ENCODE results near the gene PNPLA7. TPM values are rescaled to one million over a fixed set of nuclear protein-coding genes. Genes with fewer than 3 reads are reported as not detected.

Gene PNPLA7
- total RNA-seq, 4 donors from 2014 or later, result 10.1 to 23.6 (median 11.6) TPM

DNA sequence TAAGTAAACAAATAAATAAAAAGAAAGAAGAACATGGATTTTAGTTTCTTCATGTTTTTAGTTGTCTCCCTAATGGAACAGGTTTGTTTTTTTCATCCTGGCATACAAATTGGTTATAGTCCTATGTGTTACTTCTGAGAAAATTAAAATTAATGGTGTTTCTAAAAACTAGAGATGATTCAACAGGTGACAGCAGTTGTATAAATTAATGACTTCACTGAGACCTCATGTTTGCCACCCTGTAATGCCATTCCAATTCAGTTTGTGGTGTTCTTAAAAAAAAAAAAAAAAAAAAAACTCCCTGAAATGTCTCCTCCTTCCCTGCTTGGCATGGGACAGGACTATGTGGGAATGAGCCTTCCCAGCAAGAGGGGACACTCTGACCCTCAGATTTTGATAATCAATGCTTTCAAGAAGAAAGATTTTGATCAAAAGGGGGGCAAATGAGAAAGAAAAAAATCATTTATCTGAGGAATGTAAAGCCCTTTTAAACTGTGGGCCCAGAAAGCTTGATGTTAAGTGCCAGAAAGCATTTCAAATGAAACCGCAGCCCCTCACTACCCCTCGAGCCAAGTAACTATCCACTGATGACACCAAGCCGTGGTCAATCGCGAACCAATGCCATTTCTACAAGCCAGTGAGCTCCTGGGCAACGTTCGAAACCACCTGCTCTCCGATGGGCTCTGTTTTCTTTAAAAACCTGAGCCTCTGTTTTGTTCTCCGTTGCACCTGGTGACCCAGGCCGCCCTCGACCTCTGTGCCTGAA is 128.2 kb downstream of the PNPLA7 start:
- peaks cover 7 to 18% of the 10 kb centered on the region in 2 donors for H3K4me1 ChIP-seq
- no peak for DNase-seq
- H3K36me3 ChIP-seq, result no peaks in the 10 kb centered on the region
- no peaks in the 10 kb centered on the region for H3K27me3 ChIP-seq
- H3K4me3 ChIP-seq (replicated peaks in 1 of 3), result peak overlapping the region; percentile 32 to 97 (median 56)
- peak overlapping the region in 2 of 3 donors; percentile 6 to 31 for H3K27ac ChIP-seq
- no peak for TF ChIP-seq POLR2A (IDR thresholded peaks at IDR 0.05)
- TF ChIP-seq, protein P1, sequence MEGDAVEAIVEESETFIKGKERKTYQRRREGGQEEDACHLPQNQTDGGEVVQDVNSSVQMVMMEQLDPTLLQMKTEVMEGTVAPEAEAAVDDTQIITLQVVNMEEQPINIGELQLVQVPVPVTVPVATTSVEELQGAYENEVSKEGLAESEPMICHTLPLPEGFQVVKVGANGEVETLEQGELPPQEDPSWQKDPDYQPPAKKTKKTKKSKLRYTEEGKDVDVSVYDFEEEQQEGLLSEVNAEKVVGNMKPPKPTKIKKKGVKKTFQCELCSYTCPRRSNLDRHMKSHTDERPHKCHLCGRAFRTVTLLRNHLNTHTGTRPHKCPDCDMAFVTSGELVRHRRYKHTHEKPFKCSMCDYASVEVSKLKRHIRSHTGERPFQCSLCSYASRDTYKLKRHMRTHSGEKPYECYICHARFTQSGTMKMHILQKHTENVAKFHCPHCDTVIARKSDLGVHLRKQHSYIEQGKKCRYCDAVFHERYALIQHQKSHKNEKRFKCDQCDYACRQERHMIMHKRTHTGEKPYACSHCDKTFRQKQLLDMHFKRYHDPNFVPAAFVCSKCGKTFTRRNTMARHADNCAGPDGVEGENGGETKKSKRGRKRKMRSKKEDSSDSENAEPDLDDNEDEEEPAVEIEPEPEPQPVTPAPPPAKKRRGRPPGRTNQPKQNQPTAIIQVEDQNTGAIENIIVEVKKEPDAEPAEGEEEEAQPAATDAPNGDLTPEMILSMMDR (IDR thresholded peaks at IDR 0.05), result no peak
- intact Hi-C loops (cut with DNase I), result no loop called here
- no peaks in the 10 kb centered on the region for H3K9me3 ChIP-seq
- 2 to 5% methylated on average over 11 of the region's 11 CpGs for whole genome bisulfite sequencing, 2 donors

DNA sequence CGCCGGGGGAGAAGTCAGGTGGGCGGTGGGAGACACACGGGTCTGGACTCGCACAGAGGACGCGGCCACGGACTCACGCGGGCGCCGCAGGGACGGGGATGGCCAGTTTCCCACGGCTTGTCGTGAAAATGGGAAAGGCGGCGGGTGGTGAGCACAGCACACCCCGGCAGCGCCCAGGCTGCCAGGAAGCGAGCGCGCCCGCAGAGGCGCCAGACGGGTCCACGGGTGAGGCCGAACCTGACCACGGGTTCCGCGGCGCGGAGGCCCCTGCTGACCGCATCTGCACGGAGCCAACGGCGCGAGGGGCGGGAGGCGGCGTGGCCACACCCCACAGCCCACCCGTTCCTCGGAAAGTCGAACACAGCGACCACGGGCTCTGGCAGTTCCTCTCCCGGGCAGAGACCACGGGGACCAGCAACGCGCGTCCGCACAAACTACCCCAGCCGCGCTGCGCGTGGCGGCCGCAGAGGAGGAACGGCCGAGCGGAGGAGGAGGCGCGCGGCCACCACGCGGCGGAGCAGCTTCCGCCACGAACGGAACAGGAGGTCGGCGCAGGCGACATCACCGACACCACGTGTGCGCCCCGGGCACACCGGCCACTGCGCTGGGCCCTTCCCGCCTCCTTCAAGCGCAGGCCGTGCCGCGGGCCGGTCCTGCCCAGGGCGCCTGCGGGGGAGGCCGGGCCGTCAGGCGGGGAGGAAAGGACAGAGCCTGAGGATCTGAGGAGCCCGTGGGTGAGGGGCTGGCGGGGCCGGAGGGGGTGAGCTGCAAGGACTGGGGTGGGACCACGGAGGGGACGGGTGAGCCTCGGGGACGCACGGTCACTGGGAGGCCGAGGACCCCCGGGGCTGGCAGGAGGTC is 132.8 kb downstream of the PNPLA7 start:
- H3K36me3 ChIP-seq, result no peaks in the 10 kb centered on the region
- intact Hi-C loops (cut with DNase I), result no loop called here
- H3K27me3 ChIP-seq, result no peaks in the 10 kb centered on the region
- H3K4me3 ChIP-seq (replicated peaks in 1 of 3), result no peak overlapping the region
- peak overlapping the region in 1 of 3 donors; percentile 61 for H3K27ac ChIP-seq
- no peaks in the 10 kb centered on the region for H3K9me3 ChIP-seq
- no peak for TF ChIP-seq POLR2A (IDR thresholded peaks at IDR 0.05)
- TF ChIP-seq, protein P1 (IDR thresholded peaks at IDR 0.05), result no peak
- peaks cover 7 to 15% of the 10 kb centered on the region in 2 donors for H3K4me1 ChIP-seq
- 90 to 92% methylated on average over 64 to 71 of the region's 99 CpGs for WGBS, 2 donors
- no peak for DNase-seq

DNA sequence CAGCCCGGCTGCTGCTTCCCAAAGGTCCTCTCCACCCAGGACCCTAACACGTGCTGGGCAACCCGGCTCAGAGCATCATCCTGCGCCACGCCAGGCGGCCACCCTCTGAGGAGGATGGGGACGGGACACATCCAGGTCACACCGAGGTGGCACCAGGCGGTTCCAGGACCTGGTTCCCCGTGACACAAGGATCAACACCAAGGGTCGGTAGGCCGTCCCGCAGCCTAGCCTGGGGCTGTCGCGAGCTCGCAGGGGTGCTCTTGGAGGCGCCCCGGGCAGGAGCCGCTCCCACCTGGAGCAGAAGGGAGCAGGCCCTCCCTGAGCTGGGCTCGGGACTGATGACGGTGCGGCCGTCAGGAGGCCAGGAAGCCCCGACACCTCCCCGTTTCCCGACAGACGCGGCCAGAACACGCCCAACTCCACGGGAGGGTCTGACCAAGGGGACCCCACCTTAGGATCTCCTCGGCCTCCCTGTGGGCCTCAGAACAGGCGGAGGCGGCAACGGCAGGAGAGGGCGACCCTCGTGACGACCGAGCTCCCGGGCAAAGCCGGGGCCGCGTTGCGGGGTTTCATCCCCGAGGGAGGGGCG is 133.5 kb downstream of the PNPLA7 start:
- Histone ChIP-seq H3K36me3 (no peaks in the 10 kb centered on the region), H3K27me3 (no peaks in the 10 kb centered on the region), H3K27ac (peak overlapping the region in 1 of 3 donors; percentile 61), H3K4me1 (peaks cover 4 to 16% of the 10 kb centered on the region in 2 donors), H3K4me3 (replicated peaks in 1 of 3) (no peak overlapping the region), H3K9me3 (no peaks in the 10 kb centered on the region)
- whole genome bisulfite sequencing, 2 donors, result 89 to 97% methylated on average over 21 to 26 of the region's 45 CpGs
- intact Hi-C loops (cut with DNase I), result no loop called here
- TF ChIP-seq, protein P1 (IDR thresholded peaks at IDR 0.05), result no peak
- TF ChIP-seq POLR2A (IDR thresholded peaks at IDR 0.05), result no peak
- no peak for DNase-seq

DNA sequence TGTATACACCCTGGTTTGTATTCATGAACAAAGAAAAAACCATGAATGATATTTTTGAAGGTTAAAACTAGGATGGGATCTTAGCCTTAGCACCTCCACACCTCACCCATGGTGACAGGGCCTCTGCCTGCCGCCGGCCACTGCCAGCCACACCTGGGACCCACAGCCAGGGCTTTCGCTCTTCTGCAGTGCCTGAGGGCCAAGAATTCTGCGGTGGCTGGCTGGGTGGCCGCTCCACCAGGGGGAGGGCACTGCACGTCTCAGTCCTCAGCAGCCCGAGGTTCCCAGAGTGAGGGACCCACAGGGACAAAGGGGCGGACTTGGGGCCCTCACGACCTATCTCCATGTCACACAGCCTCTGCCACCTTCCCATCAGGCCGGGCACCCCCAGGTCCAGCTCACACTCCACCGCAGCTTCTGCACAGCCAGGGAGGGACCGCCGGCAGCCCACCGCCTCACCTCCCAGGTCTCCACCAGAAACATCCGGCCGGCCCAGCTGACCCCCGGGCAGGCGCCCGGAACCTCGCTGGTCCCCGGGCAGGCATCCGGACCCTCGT is 134.1 kb downstream of the PNPLA7 start:
- H3K4me3 ChIP-seq (replicated peaks in 1 of 3), result no peak overlapping the region
- WGBS, 2 donors, result 96 to 97% methylated on average over 14 to 22 of the region's 23 CpGs

More for the DNA sequence above, 134.1 kb downstream of the PNPLA7 start:
- Histone ChIP-seq H3K36me3 (no peaks in the 10 kb centered on the region), H3K4me1 (peaks cover 5 to 18% of the 10 kb centered on the region in 2 donors), H3K9me3 (no peaks in the 10 kb centered on the region), H3K27ac (no peak overlapping the region), H3K27me3 (no peaks in the 10 kb centered on the region)
- DNase-seq, result no peak
- TF ChIP-seq POLR2A (IDR thresholded peaks at IDR 0.05), result no peak
- TF ChIP-seq, protein P1 (IDR thresholded peaks at IDR 0.05), result no peak
- intact Hi-C loops (cut with DNase I), result no loop called here

All from thyroid gland (tissue), 4 donors.